ENCODE results near the gene RTTN. TPM values are rescaled to one million over a fixed set of nuclear protein-coding genes. Genes with fewer than 3 reads are reported as not detected.
"Not testable (repeated sequence)": the region's sequence is repeated elsewhere in the genome, so short reads cannot be mapped to it uniquely, and the experiment has no call there.

The RTTN gene
- total and polyA plus RNA-seq, 2 of the 13 experiments (the other 11 are each of a cell fraction or from before 2014, with no cell fraction given): 5.4 to 18.7 TPM

DNA sequence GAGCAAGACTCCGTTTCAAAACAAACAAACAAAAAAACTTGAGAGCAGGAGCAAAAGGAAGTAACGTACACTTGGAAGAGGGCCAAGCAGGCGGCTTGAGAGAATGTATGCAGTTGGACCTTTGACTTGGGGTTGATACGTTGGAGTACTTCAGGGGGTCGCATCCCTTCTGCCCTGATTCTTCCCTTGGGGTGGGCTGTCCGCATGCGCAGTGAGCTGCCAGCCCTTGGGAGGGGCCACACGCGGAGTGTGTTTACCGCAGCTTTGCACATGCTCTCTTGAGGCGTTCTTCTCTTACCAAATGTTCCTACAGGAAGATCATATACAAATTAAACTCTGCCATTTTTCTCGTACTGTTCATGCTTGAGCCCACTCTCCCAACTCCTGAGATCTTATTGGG is 45.3 kb upstream of the RTTN start (continued):
- TF ChIP-seq RERE (CRISPR knock-in tag; IDR thresholded peaks at IDR 0.05; ENCODE audit: low read depth) (no peak), ZNF672 (CRISPR knock-in tag; IDR thresholded peaks at IDR 0.05) (no peak), HIC2 (CRISPR knock-in tag; IDR thresholded peaks at IDR 0.05; ENCODE audit: low read depth) (no peak), ZNF335 (CRISPR knock-in tag; IDR thresholded peaks at IDR 0.05) (no peak), ZFP36 (IDR thresholded peaks at IDR 0.05; ENCODE audit: borderline replicate concordance, low read depth, low read length, partially characterized antibody) (no peak), SNAI1 (CRISPR knock-in tag; IDR thresholded peaks at IDR 0.05; ENCODE audit: borderline replicate concordance) (no peak), NKX3-1 (CRISPR knock-in tag; IDR thresholded peaks at IDR 0.05) (no peak), ZFP62 (CRISPR knock-in tag; IDR thresholded peaks at IDR 0.05) (no peak)
- TF ChIP-seq, protein P1, sequence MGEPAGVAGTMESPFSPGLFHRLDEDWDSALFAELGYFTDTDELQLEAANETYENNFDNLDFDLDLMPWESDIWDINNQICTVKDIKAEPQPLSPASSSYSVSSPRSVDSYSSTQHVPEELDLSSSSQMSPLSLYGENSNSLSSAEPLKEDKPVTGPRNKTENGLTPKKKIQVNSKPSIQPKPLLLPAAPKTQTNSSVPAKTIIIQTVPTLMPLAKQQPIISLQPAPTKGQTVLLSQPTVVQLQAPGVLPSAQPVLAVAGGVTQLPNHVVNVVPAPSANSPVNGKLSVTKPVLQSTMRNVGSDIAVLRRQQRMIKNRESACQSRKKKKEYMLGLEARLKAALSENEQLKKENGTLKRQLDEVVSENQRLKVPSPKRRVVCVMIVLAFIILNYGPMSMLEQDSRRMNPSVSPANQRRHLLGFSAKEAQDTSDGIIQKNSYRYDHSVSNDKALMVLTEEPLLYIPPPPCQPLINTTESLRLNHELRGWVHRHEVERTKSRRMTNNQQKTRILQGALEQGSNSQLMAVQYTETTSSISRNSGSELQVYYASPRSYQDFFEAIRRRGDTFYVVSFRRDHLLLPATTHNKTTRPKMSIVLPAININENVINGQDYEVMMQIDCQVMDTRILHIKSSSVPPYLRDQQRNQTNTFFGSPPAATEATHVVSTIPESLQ (CRISPR knock-in tag; conservative IDR thresholded peaks at IDR 0.05): no peak

- intact Hi-C loops (cut with micrococcal nuclease; ENCODE audit: unreplicated experiment); H4K20me1 ChIP-seq (ENCODE audit: insufficient read depth, low read length); CTCF ChIA-PET (ENCODE audit: low intra/inter-chr PET ratio, low total read pairs); H3K27ac ChIP-seq (ENCODE audit: extremely low read length, insufficient read depth, low read length); in situ Hi-C loops (cut with HindIII; ENCODE audit: extremely low pct_ligation_motif_present, low pct_unique_long_range_greater_than_20kb); H3K4me1 ChIP-seq (ENCODE audit: insufficient read depth, low read length); DNase-seq (ENCODE audit: low spot score); H3K9ac ChIP-seq (ENCODE audit: insufficient read depth, low read depth, low read length); H3K4me2 ChIP-seq (ENCODE audit: low read depth, low read length); H3K36me3 ChIP-seq (replicated peaks in 1 of 2; ENCODE audit: control insufficient read depth in 1 of 2, insufficient read depth in 2 of 2, low read length in 2 of 2); POLR2A ChIA-PET; H3K4me3 ChIP-seq (replicated peaks in 1 of 3; ENCODE audit: insufficient read depth in 1 of 3, low read depth in 2 of 3, low read length in 3 of 3); BruUV-seq (replicated peaks); FAIRE-seq; H3K27me3 ChIP-seq (ENCODE audit: control insufficient read depth in 1 of 2, insufficient read depth in 2 of 2, low read length in 2 of 2); H3K9me3 ChIP-seq (ENCODE audit: low read length); H2AFZ ChIP-seq (ENCODE audit: low read length); ATAC-seq; H3K79me2 ChIP-seq (ENCODE audit: insufficient read depth, low read length): not testable (repeated sequence)
- 93% methylated on average over 18 of the region's 18 CpGs for WGBS (ENCODE audit: low lambda C conversion rate)
Measured at GRCh38 chr18:70249861-70250260, 44.4 kb upstream of the RTTN start.
